Epithelial cell of prostate (primary cell): ENCODE measurements around the gene RACGAP1.

ENCODE experiments used
- DNase-seq: peaks from one replicate; pipeline ENCODE4 v3.0.0-alpha.2; 2011; ENCODE audit warnings: low read depth, low spot score
- H3K27ac ChIP-seq: fragments of 450-650 bp; 2 replicates; pipeline ENCODE4 v1.5.1; 2017; ENCODE audit warnings: mild to moderate bottlenecking

The RACGAP1 gene

DNA sequence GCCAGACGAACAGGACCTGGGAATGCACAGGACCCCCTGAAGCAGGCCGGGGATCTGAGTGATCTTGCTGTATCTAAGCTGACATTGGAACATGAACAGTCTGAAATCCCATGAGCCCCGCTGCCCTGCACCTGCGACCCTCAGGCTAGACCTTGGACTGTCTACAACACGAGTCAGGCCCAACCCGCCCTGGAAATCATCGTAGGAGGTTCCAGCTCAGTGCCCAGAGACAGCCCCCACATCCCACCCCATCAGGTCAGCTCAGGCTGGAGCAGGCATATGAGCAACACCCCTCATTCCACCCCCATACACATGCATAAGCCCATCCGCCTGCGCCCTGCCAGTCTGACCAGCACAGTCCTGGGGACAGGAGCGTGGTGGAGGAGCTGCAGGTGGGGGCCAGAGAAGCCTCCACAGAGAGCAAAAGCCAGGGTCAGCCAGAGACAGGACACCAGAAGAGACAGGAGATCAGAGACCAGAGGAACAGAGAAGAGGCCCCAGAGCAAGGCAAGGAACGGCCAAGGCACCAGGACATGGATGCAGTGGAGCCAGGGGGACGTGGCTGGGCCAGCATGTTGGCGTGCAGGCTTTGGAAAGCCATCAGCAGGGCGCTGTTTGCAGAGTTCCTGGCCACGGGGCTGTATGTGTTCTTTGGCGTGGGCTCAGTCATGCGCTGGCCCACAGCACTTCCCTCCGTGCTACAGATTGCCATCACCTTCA lies 52.5 kb downstream of the RACGAP1 start, which contains the start of gene AQP6:
Gene AQP6, plus strand, starts transcription at position 307 of the 720 bp plus-strand sequence. Its CDS starts 227 bp downstream, at position 534.
- no peak within 1 kb of the TSS for H3K27ac ChIP-seq

DNA sequence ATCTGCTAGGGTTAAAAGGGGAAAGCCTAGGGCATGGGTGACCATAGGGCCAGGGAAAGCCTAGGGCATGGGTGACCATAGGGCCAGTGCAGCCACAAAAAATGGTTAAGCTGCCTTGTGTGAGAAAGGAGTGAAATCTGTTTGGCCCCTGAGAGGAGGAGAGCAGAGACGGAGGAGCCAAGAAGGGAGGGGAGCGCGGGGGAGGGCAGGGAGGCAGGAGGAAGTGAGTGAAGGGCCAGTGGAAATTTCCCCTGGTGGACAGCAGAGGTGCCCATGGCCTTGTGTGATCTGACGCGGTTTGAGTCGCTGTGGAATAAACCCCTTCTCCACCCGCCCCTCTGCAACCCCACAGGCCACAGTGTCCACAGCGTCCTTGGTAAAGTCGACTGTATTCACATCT lies 53.2 kb downstream of the RACGAP1 start:
- no peak for DNase-seq

More for the DNA sequence above, 52.5 kb downstream of the RACGAP1 start, which contains the start of gene AQP6:
- DNase-seq = no peak

DNA sequence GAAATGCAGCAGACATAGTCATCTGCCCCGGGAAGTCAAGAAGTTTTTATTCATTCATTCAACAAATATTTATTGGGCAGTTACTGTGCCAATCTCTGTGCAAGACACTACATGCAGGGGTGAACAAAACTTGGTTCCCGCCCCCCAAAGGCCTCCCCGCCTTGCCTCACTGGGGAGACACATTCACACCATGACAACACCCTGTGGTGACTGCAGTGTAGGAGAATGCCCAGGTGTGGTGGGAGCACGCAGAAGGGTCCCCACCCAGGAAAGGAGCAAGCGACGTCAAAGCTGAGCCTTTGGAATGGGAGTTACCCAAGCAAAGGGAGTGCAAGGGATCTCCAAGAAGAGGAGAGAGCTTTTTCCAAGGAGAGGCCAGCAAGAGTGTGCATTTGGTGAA lies 54.2 kb downstream of the RACGAP1 start:
- peak; percentile 54 for DNase-seq

More for the DNA sequence above, 53.2 kb downstream of the RACGAP1 start:
- H3K27ac ChIP-seq = no peak overlapping the region

DNA sequence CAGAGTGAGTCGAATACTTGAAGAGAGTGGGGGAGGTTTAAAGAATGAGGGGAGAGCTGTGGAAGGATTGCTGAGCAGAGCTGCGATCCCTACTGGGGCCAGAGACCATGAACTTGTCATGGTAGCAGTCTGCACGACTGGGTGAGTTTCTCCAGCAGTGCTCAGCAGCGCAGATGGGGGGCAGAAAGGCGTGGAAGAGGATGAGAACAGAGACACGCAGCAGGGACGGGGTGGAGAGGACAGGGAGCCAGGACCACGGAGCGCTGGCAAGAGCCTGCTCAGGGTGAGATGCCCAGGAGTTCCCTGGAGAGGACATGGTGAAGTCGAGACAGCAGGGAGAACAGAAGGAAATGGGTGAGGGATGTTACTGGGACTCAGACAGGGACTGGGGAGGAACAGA lies 54.6 kb downstream of the RACGAP1 start:
- peak overlapping the region; percentile 22 for H3K27ac ChIP-seq
- no peak for DNase-seq

More for the DNA sequence above, 54.2 kb downstream of the RACGAP1 start:
- peak overlapping the region; percentile 22 for H3K27ac ChIP-seq

DNA sequence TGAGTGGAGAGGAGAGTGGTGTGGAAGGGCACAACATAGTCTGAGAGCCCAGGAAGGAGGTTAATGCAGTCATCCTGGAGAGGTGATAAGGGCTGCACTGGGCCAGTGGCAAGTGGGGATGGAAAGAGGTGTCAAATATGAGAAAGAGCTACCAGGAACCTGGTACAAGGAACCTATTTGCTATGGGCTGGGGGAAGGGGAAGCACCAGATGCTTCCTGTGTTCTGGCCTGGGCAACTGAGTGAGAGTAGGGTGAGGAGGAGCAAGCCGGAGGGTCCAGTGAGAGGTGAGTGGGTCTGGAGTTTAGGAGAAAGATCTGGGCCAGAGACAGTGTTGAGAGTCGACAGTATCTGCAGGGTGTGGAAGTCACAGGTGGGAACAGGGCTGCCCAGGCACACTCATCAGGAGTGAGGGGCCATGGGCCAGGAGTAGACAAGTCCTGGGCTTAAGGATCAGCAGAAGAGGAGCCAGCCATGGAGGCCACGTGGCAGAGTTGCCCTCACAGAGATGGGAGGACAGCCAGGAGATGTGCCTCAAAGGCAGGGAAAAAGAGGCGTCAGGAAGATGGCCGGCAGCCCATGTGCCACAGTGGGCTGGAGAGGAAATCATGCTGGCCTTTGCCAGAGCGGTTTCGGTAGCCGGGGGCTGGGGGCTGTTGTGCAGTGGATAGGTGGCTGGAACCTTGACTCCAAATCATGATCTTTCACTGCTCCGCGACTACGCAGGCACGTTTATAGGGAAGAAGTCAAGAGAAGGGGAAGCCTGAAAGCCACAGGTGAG lies 55.5 kb downstream of the RACGAP1 start:
- H3K27ac ChIP-seq = no peak overlapping the region
- no peak for DNase-seq

DNA sequence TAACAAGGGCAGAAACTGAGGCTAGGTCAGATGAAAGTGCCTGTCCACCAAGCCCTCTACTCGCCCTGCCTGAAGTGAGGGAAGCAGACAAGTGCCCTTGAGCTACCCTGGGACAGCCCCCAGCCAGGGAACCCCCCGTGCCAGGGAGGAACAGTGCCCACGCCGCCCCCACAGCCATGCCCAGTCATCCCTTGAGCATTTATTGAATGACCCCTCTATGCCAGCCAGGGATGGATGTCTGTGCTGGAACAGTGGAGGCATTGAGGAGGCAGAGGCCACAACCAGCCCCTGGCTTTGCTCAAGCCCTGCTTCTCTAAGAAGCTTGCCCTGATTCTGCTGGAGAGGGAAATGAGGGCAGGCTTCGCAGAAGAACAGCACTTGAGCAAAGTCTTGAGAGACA lies 56.3 kb downstream of the RACGAP1 start:
- no peak overlapping the region for H3K27ac ChIP-seq
- no peak for DNase-seq

DNA sequence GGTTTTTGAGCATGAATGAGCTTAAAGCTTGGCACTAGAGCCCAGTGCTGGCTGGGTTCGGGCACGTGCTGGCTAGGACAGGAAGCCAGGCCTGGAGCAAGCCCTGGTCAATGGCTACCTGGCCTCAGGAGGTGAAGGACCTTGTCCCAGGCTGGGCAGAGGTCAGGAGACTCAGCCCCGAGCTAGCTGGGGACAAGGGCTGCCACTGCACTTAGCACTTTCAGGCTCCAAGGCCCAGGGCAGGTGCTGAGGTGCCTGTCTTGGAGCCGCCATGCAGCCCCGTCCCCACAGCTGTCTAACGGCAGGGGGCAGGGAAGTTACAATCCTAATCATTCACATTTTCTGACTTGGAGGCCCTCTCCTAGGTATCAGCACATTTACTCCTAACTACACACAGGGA lies 56.8 kb downstream of the RACGAP1 start:
- no peak overlapping the region for H3K27ac ChIP-seq
- DNase-seq = no peak

DNA sequence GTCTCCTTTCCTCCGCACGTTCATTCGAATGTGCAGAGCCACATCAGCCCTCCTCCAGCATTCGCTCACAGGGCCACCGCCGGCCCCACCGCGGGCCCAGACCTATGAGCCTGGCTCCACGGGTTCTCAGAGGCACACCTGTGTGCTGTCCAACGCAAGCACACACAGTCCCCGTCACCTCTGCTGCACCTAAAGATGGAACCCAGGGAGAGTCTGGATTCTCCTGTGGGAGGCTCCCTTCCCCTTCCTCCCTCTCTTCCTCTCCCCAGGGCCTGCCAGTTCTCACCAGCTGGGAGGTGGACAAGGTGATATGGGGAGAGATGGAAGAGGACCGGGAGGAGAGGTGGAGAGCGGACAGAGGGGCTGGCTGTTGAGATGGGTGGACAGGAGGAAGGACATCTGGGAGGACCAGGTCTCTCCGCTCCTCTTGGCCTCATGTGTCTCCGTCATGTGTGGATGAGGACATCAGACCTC lies 57.5 kb downstream of the RACGAP1 start:
- DNase-seq = no peak
- H3K27ac ChIP-seq = no peak overlapping the region

DNA sequence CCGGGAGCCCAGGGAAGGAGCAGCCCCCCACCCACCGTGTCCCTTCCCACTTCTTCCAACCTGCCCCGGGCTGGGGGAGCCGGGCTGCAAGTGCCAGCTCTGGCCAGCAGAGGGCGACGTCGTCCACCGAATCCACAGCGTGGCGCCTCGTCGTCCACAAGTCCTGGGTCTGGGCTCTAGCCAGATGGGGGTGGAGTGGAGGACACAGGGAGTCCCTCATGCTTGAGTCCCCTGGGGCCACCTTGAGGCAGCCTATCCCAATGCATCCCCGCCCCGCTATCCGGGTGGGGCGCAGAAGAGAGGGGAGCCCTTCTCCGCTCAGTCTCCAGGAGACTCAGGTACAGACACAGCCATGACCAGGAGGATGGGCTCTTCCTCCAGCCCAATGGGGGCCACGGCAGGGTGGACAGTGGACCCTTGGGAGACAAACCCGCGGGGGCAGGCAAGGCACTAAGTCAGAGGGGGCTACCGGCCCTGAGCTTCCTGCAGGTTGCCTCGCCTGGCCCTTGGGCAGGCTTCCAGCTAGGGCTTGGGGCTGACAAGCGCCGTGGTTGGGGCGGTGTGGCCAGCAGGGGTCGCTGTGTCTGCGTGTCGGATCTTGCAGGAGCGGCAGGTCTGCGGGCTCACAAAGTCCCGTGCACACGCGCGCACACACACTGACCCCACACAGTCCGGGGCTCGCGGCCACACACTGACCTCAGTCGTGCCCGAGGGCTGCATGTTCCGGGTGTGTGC lies 58.1 kb downstream of the RACGAP1 start:
- peak; percentile 34 for DNase-seq
- H3K27ac ChIP-seq = no peak overlapping the region

DNA sequence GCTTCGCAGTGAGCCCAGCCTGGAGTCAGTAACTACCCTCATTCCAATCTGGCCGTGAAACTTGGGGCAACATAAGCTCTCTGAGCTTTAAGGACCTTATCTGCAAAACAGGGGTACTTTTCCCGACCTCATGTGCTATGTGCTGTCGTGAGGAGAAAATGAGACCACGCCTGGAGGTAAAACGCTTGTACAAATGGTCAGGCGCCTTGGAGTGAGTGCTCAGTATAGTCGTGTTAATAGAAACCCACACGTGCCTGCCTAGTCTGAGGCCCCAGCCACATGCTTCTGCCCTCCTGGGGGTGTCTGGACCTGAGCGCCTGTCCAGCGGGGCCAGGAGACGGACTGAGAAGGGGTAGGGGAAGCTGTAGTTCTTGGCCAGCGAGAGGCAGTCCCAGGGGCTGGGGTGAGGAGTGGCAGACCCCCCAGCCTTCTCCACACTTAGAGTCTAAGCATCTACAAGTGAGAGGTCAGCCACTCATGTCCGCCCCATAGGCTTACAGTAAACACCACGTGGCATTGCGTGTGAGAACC lies 58.7 kb downstream of the RACGAP1 start:
- DNase-seq = no peak
- H3K27ac ChIP-seq = no peak overlapping the region

DNA sequence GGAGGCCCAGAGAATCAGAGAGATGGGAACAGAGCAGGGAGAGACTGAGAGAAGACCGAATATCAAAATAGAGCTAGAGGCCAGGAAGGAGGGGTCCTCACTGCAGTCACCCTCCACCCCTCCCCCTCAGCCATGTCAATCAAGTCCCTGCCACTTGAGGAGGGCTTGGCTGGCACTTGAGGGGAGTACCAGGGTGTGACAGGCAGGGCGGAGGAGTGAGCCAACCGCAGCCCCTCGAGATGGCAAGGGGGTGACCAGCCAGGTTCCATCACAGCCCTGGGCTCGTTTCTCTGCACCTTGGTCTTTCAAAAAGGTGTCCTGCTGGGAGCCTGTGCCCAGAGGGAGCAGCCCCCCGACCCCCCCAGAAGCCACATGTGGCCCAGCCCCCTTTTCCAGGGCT lies 59.5 kb downstream of the RACGAP1 start:
- DNase-seq = no peak

DNA sequence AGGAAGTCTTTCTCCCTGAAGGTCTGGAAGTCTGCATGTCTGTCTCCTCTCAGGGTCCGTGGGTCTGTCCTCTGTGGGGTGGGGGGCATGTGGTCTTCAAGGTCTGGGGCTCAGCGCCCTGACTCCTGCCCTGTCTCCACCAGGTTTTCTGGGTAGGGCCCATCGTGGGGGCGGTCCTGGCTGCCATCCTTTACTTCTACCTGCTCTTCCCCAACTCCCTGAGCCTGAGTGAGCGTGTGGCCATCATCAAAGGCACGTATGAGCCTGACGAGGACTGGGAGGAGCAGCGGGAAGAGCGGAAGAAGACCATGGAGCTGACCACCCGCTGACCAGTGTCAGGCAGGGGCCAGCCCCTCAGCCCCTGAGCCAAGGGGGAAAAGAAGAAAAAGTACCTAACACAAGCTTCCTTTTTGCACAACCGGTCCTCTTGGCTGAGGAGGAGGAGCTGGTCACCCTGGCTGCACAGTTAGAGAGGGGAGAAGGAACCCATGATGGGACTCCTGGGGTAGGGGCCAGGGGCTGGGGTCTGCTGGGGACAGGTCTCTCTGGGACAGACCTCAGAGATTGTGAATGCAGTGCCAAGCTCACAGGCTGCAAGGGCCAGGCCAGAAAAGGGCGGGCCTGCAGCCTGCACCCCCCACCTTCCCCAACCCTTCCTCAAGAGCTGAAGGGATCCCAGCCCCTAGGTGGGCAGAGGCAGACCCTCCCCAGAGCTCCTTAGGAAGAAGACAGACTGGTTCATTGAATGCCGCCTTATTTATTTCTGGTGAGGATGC lies 60.3 kb downstream of the RACGAP1 start:
- no peak for DNase-seq
- H3K27ac ChIP-seq = no peak overlapping the region

More for the DNA sequence above, 59.5 kb downstream of the RACGAP1 start:
- no peak overlapping the region for H3K27ac ChIP-seq

DNA sequence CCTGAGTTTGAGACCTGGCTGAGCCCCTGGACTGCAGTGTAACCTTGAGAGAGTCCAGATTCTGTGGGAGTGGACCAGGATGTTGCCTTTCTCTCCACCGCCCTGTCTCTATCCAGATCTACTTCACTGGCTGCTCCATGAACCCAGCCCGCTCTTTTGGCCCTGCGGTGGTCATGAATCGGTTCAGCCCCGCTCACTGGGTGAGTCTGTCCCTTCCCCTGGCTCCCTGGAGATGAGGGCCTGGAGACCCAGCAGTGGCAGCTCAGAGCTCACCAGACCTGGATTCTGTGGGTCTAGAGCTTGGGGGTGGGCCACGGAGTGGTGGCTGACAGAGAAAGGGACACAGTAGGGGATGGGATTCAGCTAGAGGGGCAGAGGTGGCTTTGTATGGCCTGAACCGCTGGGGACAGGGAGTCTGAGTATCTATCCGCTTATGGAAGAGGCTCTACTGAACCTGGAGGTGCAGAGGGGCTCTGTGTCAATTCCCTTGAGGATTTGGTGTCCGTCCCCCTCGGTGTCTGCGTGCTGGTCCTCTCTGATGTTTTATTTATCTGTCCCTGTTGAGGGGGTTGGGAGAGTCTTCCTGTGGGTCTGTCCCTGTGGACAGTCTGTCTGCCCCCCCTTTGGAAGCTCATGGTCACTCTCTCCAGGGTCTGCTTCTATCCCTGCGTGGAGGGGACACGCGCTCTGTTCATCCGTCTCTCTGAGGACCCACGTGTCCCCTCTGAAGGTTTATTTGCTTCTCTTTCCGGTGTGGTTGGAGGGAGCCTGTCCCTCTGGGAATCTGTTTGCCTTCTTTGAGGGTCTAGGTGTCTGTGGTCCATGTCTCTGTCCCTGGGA lies 61.1 kb downstream of the RACGAP1 start:
- no peak overlapping the region for H3K27ac ChIP-seq
- DNase-seq = no peak

DNA sequence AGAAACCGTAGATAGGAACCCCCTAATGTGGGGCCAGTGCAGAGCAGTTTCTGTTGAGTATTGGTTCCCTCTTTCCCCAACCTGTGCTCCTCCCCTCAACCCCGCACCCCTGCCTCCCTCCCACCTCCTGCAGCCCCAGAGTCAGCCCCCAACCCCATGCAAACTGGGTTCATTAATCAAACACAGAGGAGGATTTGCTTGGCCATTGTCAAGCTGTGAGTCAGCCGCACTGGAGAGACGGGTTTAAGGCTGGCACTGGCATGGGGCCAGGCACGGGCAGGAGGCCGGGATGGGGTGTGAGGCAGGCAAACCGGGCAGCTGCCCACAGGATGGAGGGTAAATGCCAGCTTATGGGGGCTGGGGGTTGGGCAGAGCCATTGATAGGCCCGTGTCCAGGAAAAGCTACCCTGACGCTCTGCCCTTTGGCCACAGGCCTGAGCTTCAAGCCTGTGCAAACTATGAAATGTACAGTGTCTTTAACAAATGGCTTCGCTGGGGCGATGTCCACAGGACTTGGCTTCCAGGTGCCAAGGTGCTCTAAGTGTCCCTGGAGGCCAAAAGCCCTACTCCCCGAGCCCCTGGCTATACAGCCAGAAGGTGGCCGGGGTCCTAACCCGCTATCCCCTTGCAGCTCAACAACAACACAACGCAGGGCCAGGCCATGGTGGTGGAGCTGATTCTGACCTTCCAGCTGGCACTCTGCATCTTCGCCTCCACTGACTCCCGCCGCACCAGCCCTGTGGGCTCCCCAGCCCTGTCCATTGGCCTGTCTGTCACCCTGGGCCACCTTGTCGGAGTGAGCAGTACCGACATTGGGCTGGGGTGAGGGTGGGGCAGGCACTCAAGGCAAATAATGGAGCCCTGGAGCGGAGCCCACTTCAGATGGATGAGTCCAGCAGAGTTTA lies 62.2 kb downstream of the RACGAP1 start:
- DNase-seq = peak; percentile 48

DNA sequence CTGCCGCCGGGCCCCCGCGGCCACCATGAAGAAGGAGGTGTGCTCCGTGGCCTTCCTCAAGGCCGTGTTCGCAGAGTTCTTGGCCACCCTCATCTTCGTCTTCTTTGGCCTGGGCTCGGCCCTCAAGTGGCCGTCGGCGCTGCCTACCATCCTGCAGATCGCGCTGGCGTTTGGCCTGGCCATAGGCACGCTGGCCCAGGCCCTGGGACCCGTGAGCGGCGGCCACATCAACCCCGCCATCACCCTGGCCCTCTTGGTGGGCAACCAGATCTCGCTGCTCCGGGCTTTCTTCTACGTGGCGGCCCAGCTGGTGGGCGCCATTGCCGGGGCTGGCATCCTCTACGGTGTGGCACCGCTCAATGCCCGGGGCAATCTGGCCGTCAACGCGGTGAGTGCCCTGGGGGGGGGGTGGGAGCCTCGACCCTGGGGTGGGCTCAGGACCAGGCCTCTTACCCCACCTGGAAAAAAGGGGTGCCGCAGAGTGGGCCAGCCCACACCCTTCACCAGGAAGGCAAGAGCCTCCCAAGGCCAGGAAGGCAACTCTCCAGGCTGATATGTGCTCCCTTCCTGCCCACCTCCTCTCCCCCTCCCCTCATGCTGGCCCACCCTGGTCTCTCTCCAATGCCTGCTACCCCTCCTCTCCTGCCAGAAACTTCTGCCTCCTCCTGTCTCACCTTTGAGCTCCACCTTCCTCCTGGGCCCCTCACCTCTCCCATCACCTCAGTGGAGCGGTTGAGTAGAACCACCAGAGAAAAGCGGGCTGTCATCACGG lies 63.1 kb downstream of the RACGAP1 start:
- no peak for DNase-seq
- H3K27ac ChIP-seq = no peak overlapping the region

More for the DNA sequence above, 62.2 kb downstream of the RACGAP1 start:
- no peak overlapping the region for H3K27ac ChIP-seq

DNA sequence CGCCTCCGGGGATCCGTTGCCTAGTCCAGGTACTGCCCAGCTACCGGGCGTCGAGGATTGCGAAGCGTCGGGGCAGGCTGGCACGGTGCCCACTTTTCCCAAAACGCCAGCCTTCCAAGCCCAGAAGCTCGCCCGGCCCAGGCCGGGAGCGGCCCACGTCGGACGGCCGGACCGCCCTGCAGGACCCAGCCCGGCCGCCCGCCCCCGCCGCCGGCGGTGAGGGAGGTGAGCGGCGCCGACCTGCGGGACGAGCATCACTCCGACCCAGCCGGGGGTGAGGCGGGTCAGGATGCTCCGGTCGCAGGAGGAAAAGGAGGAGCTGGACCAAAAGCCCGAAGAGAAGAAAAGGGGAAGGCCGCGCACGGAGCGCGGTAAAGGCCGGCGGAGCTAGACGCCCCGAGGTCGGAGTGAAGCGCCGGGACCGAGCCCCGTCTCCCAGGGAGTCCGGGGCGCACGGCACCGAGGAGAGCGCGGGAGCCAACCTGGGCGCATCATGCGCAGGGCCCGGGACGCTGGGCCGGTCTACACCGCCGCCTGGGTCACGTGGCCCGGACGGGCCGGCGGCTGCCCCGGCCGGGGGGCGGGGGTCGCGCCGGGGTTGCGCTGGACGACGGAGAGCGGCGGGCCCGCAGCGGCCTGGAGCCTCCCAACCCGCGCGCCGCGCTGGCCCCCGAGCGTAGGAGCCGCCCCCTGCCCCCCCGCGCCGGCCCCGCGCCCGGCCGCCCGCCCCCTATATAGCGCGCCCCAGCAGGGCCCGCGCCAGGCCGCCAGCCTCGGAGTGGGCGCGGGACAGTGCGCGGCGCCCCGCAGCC lies 64.0 kb downstream of the RACGAP1 start, which contains the start of gene AQP5:
Gene AQP5, plus strand, starts transcription at position 762 of the 812 bp plus-strand sequence. CDS start 146 bp downstream, outside the sequence.
- no peak for DNase-seq
- no peak within 1 kb of the TSS for H3K27ac ChIP-seq
